Mesothelial cell of epicardium (in vitro differentiated cells): ENCODE results near the gene ATXN1. TPM values are rescaled to one million over a fixed set of nuclear protein-coding genes. Genes with fewer than 3 reads are reported as not detected.

ENCODE experiments used
- DNase-seq, 2 experiments: peaks; one replicate each; pipeline ENCODE4 v3.0.0; 2021; ENCODE audit warnings: low spot score in 2 of 2; ENCODE audit not compliant: unreplicated experiment in 2 of 2
- H3K27ac Mint-ChIP-seq: 2 replicates; pipeline ENCODE4 v1.8.0; 2021; ENCODE audit warnings: mixed read lengths
- H3K27me3 Mint-ChIP-seq: 2 replicates; pipeline ENCODE4 v1.8.0; 2021; ENCODE audit warnings: low read depth, mixed read lengths
- H3K36me3 Mint-ChIP-seq: 2 replicates; pipeline ENCODE4 v1.8.0; 2021; ENCODE audit warnings: mixed read lengths
- H3K4me1 Mint-ChIP-seq: 2 replicates; pipeline ENCODE4 v1.8.0; 2021; ENCODE audit warnings: mixed read lengths
- H3K4me3 Mint-ChIP-seq: 2 replicates; pipeline ENCODE4 v1.8.0; 2021; ENCODE audit warnings: mild to moderate bottlenecking, moderate library complexity, mixed read lengths
- H3K9me3 Mint-ChIP-seq: 2 replicates; pipeline ENCODE4 v1.8.0; 2021; ENCODE audit warnings: mixed read lengths
- CTCF ChIP-seq: fragments of 200-600 bp; sonication (generic); IDR thresholded peaks from one replicate; pipeline ENCODE4 v1.5.0; 2021; ENCODE audit warnings: antibody characterized with exemption; ENCODE audit not compliant: unreplicated experiment
- total RNA-seq: library from RNA; stranded (reverse); gene quantifications from 3 replicates; pipeline ENCODE4 v1.2.1, GENCODE V29; 2021

ATXN1 gene
- total RNA-seq, 1 donor from 2014 or later: 59.5 TPM

GRCh38 chr6:16582446-16583143, 178.7 kb downstream of the ATXN1 start:
- Mint-ChIP-seq H3K9me3 (no peaks in the 10 kb centered on the region), H3K36me3 (peaks cover 22% of the 10 kb centered on the region), H3K27me3 (no peaks in the 10 kb centered on the region), H3K27ac (no peak overlapping the region), H3K4me1 (peaks cover 10% of the 10 kb centered on the region), H3K4me3 (no peak overlapping the region)
- DNase-seq: no peak
- no peak for TF ChIP-seq CTCF

GRCh38 chr6:16578695-16579285, 182.5 kb downstream of the ATXN1 start:
- H3K4me1 Mint-ChIP-seq: peaks cover 6% of the 10 kb centered on the region
- no peaks in the 10 kb centered on the region for H3K9me3 Mint-ChIP-seq
- H3K4me3 Mint-ChIP-seq: no peak overlapping the region
- no peak for DNase-seq
- TF ChIP-seq CTCF: no peak
- no peaks in the 10 kb centered on the region for H3K27me3 Mint-ChIP-seq
- H3K27ac Mint-ChIP-seq: no peak overlapping the region
- peaks cover 22% of the 10 kb centered on the region for H3K36me3 Mint-ChIP-seq

- Mint-ChIP-seq H3K9me3 (no peaks in the 10 kb centered on the region), H3K36me3 (peaks cover 12% of the 10 kb centered on the region), H3K27ac (no peak overlapping the region), H3K4me3 (no peak overlapping the region), H3K27me3 (no peaks in the 10 kb centered on the region), H3K4me1 (peaks cover 8% of the 10 kb centered on the region)
- no peak for DNase-seq
- no peak for TF ChIP-seq CTCF
Measured at GRCh38 chr6:16576451-16577368, 184.6 kb downstream of the ATXN1 start.

GRCh38 chr6:16575655-16576054, 185.6 kb downstream of the ATXN1 start:
- Mint-ChIP-seq H3K27me3 (no peaks in the 10 kb centered on the region), H3K36me3 (peaks cover 4% of the 10 kb centered on the region), H3K27ac (no peak overlapping the region)

GRCh38 chr6:16572943-16573342, 188.3 kb downstream of the ATXN1 start:
- Mint-ChIP-seq H3K27me3 (no peaks in the 10 kb centered on the region), H3K27ac (no peak overlapping the region), H3K4me3 (no peak overlapping the region), H3K36me3 (peaks cover 3% of the 10 kb centered on the region), H3K4me1 (peaks cover 25% of the 10 kb centered on the region), H3K9me3 (no peaks in the 10 kb centered on the region)
- DNase-seq: no peak
- no peak for TF ChIP-seq CTCF

More at GRCh38 chr6:16575655-16576054, 185.6 kb downstream of the ATXN1 start:
- Mint-ChIP-seq H3K9me3 (no peaks in the 10 kb centered on the region), H3K4me3 (no peak overlapping the region), H3K4me1 (peaks cover 8% of the 10 kb centered on the region)
- DNase-seq: no peak
- no peak for TF ChIP-seq CTCF
